ENCODE measurements around the gene PTGES3L.

The PTGES3L gene

DNA sequence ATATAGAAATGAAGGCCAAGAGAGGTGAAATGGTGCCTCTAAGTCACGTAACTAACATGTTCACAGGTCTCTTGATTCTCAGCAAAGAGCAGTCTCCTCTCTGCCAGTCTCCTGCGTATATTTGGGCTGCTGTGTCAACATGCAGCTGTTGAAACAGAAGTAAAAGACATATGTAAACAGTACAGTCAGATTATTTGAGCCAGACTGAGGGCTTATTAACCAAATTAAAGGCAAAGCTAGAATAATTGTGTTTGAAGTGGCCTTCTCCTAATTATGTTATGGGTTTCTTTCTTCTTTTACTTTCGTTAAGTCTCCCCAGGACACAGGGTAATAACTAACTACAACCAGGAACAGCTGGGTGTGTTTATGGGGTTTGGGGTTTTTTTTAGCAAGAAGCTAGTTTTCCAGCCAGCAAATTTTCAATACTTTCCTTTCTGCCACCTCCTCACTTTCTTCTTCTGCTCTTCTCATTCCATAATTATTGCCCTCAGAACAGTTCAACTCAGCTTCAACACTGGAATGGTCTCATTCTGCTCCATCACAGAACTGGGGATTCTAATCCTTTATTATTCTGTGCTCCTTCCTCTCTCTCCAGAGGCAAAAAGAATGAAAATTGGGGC lies 60.9 kb downstream of the PTGES3L start:
- DNase-seq = no peak
- peaks cover 63% of the 10 kb centered on the region for H3K27me3 ChIP-seq
- TF ChIP-seq, protein P1, sequence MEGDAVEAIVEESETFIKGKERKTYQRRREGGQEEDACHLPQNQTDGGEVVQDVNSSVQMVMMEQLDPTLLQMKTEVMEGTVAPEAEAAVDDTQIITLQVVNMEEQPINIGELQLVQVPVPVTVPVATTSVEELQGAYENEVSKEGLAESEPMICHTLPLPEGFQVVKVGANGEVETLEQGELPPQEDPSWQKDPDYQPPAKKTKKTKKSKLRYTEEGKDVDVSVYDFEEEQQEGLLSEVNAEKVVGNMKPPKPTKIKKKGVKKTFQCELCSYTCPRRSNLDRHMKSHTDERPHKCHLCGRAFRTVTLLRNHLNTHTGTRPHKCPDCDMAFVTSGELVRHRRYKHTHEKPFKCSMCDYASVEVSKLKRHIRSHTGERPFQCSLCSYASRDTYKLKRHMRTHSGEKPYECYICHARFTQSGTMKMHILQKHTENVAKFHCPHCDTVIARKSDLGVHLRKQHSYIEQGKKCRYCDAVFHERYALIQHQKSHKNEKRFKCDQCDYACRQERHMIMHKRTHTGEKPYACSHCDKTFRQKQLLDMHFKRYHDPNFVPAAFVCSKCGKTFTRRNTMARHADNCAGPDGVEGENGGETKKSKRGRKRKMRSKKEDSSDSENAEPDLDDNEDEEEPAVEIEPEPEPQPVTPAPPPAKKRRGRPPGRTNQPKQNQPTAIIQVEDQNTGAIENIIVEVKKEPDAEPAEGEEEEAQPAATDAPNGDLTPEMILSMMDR (IDR thresholded peaks at IDR 0.05; ENCODE audit: low read depth, low read length) = no peak
- H3K9me3 ChIP-seq = no peaks in the 10 kb centered on the region
- no peaks in the 10 kb centered on the region for H3K36me3 ChIP-seq
- H3K4me1 ChIP-seq = no peaks in the 10 kb centered on the region
- no peak overlapping the region for H3K4me3 ChIP-seq (ENCODE audit: low read depth, low read length)
